ENCODE data around the gene MX1.

The MX1 gene

DNA sequence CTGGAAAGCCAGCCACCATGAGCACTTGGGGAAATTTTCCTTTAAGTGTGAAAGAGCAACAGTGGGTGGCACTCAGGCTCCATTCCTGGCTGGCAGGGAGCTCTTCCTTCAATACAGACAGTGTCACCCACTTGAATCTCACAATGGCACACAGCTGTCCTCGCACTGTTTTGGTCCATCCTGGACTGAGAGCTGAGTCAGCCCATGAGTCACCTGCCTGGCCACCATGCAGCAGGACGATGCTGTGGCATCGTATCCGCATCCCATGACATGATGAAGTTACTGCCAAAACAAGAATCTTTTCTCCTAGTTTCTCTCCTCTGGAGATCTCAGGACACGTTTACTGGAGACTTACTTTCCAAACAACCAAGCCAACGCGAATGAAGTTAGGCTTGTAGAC is 75.9 kb downstream of the MX1 start:
- in situ Hi-C loops (cut with HindIII; ENCODE audit: low pct_unique_long_range_greater_than_20kb, low sequenced_read_pairs): no loop called here

DNA sequence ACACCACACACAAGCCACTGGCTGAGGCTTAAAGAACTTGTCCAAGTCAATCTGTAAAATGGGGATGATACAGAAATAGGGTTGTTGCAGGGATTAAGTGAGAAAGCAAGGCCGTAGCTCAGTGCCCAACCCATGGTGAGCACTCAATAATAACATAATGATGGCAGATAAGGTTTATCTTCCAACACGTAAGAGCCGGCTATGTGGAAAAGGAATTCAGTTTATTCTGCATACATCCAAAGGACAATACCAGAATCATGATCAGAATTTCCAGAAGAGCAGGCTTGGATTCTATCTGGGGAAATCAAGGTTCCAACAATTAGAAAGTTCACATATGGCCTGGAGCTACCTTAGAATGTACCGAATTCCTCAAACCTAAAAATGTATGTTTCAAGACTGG is 77.3 kb downstream of the MX1 start:
- in situ Hi-C loops (cut with HindIII; ENCODE audit: low pct_unique_long_range_greater_than_20kb, low sequenced_read_pairs): no loop called here
- DNase-seq (ENCODE audit: low read depth in 1 of 2, low spot score in 1 of 2): no peak

More for the DNA sequence above, 75.9 kb downstream of the MX1 start:
- peak in 1 of 2 experiments; percentile 42 for DNase-seq (ENCODE audit: low read depth in 1 of 2, low spot score in 1 of 2)
- no peak for TF ChIP-seq JUND (IDR thresholded peaks at IDR 0.05; ENCODE audit: low read depth)

DNA sequence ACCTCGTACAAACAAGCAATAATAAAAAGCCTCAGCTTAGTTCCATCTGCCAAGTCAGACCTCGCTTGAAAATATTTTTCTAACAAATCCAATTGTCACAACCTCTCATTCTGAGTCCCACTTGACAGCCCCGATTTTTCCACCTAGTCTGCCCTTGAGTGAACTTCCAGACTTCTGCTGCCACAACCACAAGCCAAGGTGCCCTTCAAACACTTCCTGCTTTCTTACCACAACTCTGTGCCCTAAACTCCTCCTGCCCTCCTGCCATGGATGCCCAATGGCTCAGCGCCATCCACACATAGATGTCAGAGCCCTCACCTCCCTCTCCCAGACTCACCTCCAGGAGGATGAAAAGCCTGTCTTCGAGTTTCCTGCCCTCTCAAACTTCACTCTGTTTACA is 78.0 kb downstream of the MX1 start:
- DNase-seq (ENCODE audit: low read depth in 1 of 2, low spot score in 1 of 2): no peak
- TF ChIP-seq JUND (IDR thresholded peaks at IDR 0.05; ENCODE audit: low read depth): no peak
- in situ Hi-C loops (cut with HindIII; ENCODE audit: low pct_unique_long_range_greater_than_20kb, low sequenced_read_pairs): no loop called here

More for the DNA sequence above, 77.3 kb downstream of the MX1 start:
- no peak for TF ChIP-seq JUND (IDR thresholded peaks at IDR 0.05; ENCODE audit: low read depth)

DNA sequence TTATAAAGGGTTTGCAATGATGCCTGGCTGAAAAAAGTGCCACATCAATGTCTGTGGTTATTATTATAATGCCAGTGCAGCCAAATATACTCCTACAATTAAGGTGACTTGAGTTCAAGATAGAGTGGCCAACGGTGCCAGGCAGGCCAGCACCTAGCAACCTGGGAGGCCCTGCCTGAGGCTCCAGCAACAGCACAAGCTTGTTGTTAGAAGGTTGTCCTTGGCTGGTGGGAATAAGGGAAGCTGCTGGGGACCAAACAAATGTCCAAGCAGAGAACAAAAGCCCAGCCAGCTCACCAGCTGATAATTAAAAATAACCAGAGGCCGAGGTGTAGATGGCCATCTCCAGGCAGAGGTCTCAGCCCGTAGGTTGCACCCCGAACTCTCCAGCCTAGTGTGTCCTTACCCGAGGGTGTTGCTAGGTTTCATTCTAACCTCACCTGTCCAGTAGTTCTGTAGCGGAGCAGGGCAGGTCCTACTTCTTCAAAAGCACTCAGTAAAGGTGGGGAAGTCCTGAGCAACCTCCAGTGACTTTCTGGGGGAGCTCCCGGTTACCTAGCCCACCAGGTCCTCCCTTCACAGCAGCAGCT is 80.1 kb downstream of the MX1 start:
- in situ Hi-C loops (cut with HindIII; ENCODE audit: low pct_unique_long_range_greater_than_20kb, low sequenced_read_pairs): no loop called here
- no peak for TF ChIP-seq JUND (IDR thresholded peaks at IDR 0.05; ENCODE audit: low read depth)
- DNase-seq (ENCODE audit: low read depth in 1 of 2, low spot score in 1 of 2): no peak

DNA sequence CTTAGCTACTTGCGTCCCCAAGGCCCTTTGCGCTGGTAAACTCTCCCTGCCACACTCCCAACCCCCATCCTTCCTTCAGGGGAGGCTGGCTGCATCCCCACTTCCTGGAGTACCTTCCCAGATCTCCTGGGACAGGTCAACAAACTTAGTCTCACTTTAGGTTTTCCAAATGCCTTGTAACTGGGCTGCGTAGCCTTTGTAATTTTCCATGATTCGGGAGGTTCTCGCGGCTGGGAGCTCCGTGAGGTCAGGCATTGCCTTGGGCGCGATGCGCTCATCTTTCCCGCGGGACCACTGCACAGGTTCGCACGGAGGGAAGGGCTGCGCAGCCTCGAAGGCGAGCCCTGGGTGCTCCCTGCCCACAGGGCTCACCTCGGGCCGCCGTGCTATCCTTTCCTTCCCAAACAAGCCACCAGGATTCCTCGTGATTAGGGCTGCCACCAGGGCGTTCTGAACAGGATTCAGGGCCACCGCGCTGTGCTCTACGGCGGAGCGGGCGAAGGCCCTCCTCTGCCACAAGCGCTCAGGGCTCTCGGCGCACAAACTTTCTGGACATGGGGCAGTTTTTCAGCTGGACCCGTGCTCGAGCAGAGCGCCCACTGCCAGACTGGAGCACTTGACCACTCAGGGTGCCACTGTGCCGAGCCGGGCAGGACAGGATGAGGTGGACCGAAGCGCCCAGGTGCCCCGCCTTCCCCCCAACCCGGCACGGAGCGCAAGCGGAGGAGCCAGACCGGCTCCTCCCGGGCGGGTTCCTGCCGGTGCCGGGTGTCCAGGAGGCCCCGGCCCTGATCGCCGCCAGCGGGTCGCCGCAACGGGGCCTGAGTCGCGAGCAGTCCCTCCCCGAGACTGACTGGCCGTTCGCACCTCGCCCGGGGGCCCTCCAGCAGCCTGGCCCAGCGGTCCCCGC is 80.8 kb downstream of the MX1 start:
- peak; percentile 55 to 60 for DNase-seq (ENCODE audit: low read depth in 1 of 2, low spot score in 1 of 2)
- TF ChIP-seq JUND (IDR thresholded peaks at IDR 0.05; ENCODE audit: low read depth): no peak
- in situ Hi-C loops (cut with HindIII; ENCODE audit: low pct_unique_long_range_greater_than_20kb, low sequenced_read_pairs): no loop called here

DNA sequence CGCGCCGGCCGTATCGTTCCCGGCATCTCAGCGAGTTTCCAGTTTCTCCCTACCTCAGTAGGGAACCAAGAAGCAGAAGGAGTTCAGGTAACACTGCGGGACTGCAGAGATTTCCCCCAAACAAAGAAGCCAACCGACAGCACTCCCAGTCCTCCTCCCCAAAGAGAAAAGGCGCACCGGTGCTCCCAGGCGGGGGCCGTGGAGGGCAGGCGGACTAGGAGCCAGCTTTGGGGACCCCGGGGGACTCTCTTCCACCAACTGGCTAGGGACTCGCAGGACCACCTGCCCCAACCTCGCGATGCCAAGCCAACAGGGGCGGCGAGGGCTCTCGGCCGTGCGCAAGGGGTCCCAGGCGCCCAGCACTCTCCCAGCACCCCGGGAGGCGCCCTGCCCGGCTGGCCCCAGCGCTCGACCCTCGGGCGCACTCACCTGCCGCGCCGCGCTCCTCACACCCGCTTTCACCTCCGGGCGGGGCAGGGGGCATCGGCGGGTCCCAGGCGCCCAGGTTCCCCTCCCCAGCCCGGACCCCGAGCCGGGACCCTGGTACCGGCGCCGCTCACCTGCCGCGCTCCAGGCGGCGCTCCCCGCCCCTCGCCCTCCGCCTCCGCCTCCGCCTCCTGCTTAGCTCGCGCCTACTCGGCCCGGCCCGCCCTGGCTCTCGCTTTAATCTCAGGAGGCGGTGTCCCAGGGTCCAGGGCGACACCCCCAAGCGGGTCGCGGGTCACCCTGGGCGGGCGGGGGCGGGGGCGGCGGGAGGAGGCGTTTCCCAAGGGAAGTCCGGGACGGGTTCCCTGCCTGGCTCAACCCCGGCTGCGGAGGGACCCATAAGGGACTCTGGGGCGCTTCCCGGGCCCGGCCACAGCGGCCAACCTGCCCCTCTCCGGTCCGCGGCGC is 81.7 kb downstream of the MX1 start, which contains the start of gene TMPRSS2:
TMPRSS2 (minus strand) TSS at position 638 of the 894 bp plus-strand sequence. CDS start 10,025 bp downstream, outside the sequence.
- no peak for TF ChIP-seq JUND (IDR thresholded peaks at IDR 0.05; ENCODE audit: low read depth)
- DNase-seq (ENCODE audit: low read depth in 1 of 2, low spot score in 1 of 2): peak; percentile 64 to 87
- in situ Hi-C loops (cut with HindIII; ENCODE audit: low pct_unique_long_range_greater_than_20kb, low sequenced_read_pairs): no loop called here

DNA sequence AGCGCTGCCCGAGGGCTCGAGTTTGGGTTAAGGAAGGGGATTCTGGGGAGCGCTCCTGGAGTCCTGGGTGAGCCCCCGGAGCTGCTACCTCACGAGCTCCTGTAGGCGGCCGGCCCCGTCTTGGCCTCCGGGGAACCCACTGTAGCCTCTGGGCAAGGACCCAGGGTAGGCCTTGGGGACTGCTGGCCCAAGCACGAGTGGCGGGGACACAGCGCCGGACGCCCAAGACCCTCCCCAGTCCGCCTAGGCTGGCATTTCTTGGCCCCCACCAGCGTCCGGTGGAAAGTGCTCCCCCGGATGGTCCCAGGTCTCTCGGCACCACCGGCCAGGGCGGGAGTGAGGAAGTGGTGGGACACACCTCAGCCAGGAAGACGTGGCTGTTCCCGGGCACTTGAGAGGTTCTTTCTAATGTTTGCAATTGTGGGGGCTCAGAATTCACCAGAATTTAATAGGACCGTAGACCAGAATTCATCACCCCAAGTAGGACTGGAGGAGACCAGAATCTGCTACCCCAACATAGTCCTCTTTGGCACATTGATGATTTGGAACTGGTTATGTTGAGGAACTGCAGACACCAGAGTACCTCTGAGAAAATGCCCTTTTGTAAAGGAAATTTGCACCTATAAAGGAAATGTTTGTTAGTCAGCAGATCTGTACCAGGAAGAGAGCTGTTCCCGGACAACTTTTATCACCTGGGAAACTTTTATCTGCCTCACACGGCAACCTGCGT is 82.5 kb downstream of the MX1 start:
- in situ Hi-C loops (cut with HindIII; ENCODE audit: low pct_unique_long_range_greater_than_20kb, low sequenced_read_pairs): no loop called here
- no peak for TF ChIP-seq JUND (IDR thresholded peaks at IDR 0.05; ENCODE audit: low read depth)
- DNase-seq (ENCODE audit: low read depth in 1 of 2, low spot score in 1 of 2): no peak

Measured in T47D (cell line).